GM12873 (cell line): Measurements from ENCODE around the gene ANKRD40.

Source experiments
- TF ChIP-seq, protein P1 (sequence below): IDR thresholded peaks from 2 replicates; pipeline ENCODE4 v1.5.1; 2012; ENCODE audit warnings: low read depth, mild to moderate bottlenecking, moderate library complexity, low read length, control low read depth; ENCODE audit not compliant: insufficient read depth; ENCODE audit errors: missing control alignments

The ANKRD40 gene, protein sequence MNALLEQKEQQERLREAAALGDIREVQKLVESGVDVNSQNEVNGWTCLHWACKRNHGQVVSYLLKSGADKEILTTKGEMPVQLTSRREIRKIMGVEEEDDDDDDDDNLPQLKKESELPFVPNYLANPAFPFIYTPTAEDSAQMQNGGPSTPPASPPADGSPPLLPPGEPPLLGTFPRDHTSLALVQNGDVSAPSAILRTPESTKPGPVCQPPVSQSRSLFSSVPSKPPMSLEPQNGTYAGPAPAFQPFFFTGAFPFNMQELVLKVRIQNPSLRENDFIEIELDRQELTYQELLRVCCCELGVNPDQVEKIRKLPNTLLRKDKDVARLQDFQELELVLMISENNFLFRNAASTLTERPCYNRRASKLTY

GRCh38 chr17:50707289-50708049 is at the start of gene ANKRD40:
ANKRD40 (minus strand) TSS chr17:50707914; CDS start chr17:50707654, 260 bp downstream.
- TF ChIP-seq, protein P1, sequence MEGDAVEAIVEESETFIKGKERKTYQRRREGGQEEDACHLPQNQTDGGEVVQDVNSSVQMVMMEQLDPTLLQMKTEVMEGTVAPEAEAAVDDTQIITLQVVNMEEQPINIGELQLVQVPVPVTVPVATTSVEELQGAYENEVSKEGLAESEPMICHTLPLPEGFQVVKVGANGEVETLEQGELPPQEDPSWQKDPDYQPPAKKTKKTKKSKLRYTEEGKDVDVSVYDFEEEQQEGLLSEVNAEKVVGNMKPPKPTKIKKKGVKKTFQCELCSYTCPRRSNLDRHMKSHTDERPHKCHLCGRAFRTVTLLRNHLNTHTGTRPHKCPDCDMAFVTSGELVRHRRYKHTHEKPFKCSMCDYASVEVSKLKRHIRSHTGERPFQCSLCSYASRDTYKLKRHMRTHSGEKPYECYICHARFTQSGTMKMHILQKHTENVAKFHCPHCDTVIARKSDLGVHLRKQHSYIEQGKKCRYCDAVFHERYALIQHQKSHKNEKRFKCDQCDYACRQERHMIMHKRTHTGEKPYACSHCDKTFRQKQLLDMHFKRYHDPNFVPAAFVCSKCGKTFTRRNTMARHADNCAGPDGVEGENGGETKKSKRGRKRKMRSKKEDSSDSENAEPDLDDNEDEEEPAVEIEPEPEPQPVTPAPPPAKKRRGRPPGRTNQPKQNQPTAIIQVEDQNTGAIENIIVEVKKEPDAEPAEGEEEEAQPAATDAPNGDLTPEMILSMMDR: no peak

DNA sequence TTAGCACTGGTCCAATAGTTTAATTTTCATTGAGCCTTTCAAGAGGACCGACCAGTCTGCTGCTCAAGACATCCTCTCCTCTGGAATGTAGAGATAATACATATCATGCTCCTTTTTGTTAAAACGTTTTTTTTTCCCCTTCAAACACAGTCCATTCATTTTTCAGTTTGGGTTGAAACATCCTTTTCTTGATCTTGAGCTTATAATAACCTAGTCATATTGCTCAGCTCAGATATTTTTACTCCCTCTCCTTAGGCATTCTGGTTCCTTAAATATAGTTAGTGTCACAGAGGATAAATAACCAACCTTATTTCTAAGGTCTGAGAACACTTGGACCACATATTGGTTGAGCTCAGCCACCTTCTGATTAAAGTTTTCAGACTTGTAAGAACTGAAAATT is 46.8 kb upstream of the ANKRD40 start:
- TF ChIP-seq, protein P1: no peak

DNA sequence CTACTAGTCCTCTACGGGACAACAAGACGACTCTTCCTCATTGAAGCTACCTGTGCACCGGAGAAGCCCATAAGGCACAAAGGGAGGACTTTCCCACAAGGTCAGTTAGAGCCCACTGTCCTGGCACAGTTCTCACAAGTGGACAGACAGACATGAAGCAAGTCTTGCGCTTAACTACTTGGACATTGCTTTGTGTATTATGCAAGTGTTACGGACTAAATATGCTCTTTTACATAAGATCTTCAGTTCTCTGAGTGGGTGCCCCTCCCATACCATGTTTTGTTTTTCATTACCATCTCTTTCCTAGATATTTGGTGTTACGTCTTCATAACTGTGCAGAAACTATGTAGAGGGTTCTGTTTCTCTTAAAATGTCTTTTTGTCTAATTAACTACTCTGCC is 41.5 kb upstream of the ANKRD40 start:
- TF ChIP-seq, protein P1: no peak

GRCh38 chr17:50745631-50746030 is 37.9 kb upstream of the ANKRD40 start:
- TF ChIP-seq, protein P1: no peak

GRCh38 chr17:50739098-50739497 is 31.4 kb upstream of the ANKRD40 start:
- TF ChIP-seq, protein P1: no peak

DNA sequence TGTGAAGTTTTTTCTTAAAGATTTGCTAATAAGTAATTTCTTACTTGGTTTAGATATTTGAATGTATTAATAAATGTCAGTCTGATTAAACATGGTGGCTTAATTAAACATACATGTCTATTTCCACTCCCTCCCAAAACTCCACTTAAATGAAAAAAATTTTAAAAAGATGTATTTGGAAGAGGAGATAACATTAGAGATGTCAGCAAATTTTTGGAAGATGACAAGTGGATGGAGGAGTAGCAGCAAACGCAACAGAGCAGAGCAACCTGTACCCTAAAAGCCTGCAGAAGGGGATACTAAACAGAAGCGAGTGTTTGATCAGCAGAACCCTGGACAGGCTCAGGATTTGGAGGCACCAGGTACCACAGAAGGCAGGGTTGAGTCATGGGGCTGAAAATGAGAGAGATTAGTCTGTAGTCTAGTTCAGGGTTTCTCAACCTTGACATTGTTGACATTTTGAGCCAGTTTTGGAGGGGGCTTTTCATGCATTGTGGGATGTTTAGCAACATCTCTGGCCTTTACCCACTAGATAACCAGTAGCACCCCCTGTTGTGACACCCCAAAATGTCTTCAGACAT is 29.5 kb upstream of the ANKRD40 start:
- TF ChIP-seq, protein P1: no peak

GRCh38 chr17:50735287-50735686 is 27.6 kb upstream of the ANKRD40 start:
- TF ChIP-seq, protein P1: no peak
